Activated CD8-positive, alpha-beta T cell treated with anti-CD3 and anti-CD28 coated beads for 36 hours (primary cell): ENCODE results near the gene YWHAE. TPM values are rescaled to one million over a fixed set of nuclear protein-coding genes. Genes with fewer than 3 reads are reported as not detected.

Experiments used
- ATAC-seq: fragments of 200-7000 bp; cut with Tn5 transposase; one replicate; pipeline ENCODE4 v1.10.0; 2021; ENCODE audit warnings: mild to moderate bottlenecking, moderate library complexity
- CTCF ChIA-PET: fragments of 350-600 bp; sonication (Branson Sonifier 250); formaldehyde crosslinking; loops from one replicate; lab custom pipeline; 2021; ENCODE audit warnings: antibody characterized with exemption; lab: Charles Lee
- POLR2A ChIA-PET: fragments of 350-600 bp; sonication (Branson Sonifier 250); formaldehyde crosslinking; loops from one replicate; lab custom pipeline; 2021; ENCODE audit warnings: antibody characterized with exemption; lab: Charles Lee
- DNase-seq: peaks from one replicate; pipeline ENCODE4 v3.0.0-alpha.2; 2020
- H3K27ac Mint-ChIP-seq: one replicate; pipeline ENCODE4 v1.8.0; 2021; ENCODE audit warnings: mild to moderate bottlenecking, mixed read lengths
- H3K27me3 Mint-ChIP-seq: one replicate; pipeline ENCODE4 v1.8.0; 2021; ENCODE audit warnings: mixed read lengths
- H3K36me3 Mint-ChIP-seq: one replicate; pipeline ENCODE4 v1.8.0; 2021; ENCODE audit warnings: low read depth, mixed read lengths
- H3K4me1 Mint-ChIP-seq: one replicate; pipeline ENCODE4 v1.8.0; 2021; ENCODE audit warnings: low read depth, mixed read lengths
- H3K4me3 Mint-ChIP-seq: one replicate; pipeline ENCODE4 v1.8.0; 2021; ENCODE audit warnings: mild to moderate bottlenecking, moderate library complexity, mixed read lengths
- H3K9me3 Mint-ChIP-seq: one replicate; pipeline ENCODE4 v1.8.0; 2021; ENCODE audit warnings: mixed read lengths
- CTCF ChIP-seq: fragments of 200-600 bp; IDR thresholded peaks from one replicate; pipeline ENCODE4 v1.8.0; 2022; ENCODE audit warnings: antibody characterized with exemption, mild to moderate bottlenecking
- intact Hi-C: fragments of 100-400 bp; cut with micrococcal nuclease; formaldehyde crosslinking; loops from one replicate; pipeline ENCODE4 v1.10.0; 2022
- total RNA-seq, 2 experiments: library from RNA; stranded (reverse); gene quantifications; one replicate each; pipeline ENCODE4 v1.2.3, GENCODE V29; 2021

The YWHAE gene
- total RNA-seq, 2 experiments from 2014 or later = 425 to 440 TPM

- no peak for TF ChIP-seq CTCF
- H3K4me3 Mint-ChIP-seq = no peak overlapping the region
- intact Hi-C loops = loop anchor here (5.0 kb wide), 1 partner anchor 151 kb away; the partner anchor contains the start of gene INPP5K
- CTCF ChIA-PET = interaction anchor here (1.2 to 2.9 kb wide), 24 partner anchors 12 to 266 kb away, joined by 3 to 70 read pairs (median 10); partner anchors contain the start of genes INPP5K and YWHAE
- peaks cover 27% of the 10 kb centered on the region for H3K36me3 Mint-ChIP-seq
- POLR2A ChIA-PET = interaction anchor here (1.1 to 3.2 kb wide), 8 partner anchors 8 to 89 kb away, joined by 3 to 17 read pairs (median 6); partner anchors contain the start of gene YWHAE
- ATAC-seq (no peak), DNase-seq (no peak)
- peaks cover 61% of the 10 kb centered on the region for H3K4me1 Mint-ChIP-seq
- H3K27ac Mint-ChIP-seq = no peak overlapping the region
- no peaks in the 10 kb centered on the region for H3K9me3 Mint-ChIP-seq
- no peaks in the 10 kb centered on the region for H3K27me3 Mint-ChIP-seq
These were observed 33.8 kb downstream of the YWHAE start for GRCh38 chr17:1366234-1366633.

GRCh38 chr17:1365445-1366039 is 34.5 kb downstream of the YWHAE start:
- peaks cover 62% of the 10 kb centered on the region for H3K4me1 Mint-ChIP-seq
- intact Hi-C loops = loop anchor here (5.0 kb wide), 1 partner anchor 152 kb away; the partner anchor contains the start of gene INPP5K
- peak; percentile 91 for TF ChIP-seq CTCF
- DNase-seq (peak; percentile 72), ATAC-seq (peak; percentile 61)
- POLR2A ChIA-PET = interaction anchor here (0.8 to 3.2 kb wide), 10 partner anchors 9 to 95 kb away, joined by 3 to 17 read pairs (median 5); partner anchors contain the start of gene YWHAE
- peak overlapping the region; percentile 46 for H3K27ac Mint-ChIP-seq
- H3K4me3 Mint-ChIP-seq = no peak overlapping the region
- peaks cover 26% of the 10 kb centered on the region for H3K36me3 Mint-ChIP-seq
- CTCF ChIA-PET = interaction anchor here (0.6 to 2.9 kb wide), 56 partner anchors 9 to 304 kb away, joined by 3 to 70 read pairs (median 5); partner anchors contain the start of genes INPP5K, MYO1C, SLC43A2 and YWHAE
- no peaks in the 10 kb centered on the region for H3K9me3 Mint-ChIP-seq
- H3K27me3 Mint-ChIP-seq = no peaks in the 10 kb centered on the region

GRCh38 chr17:1362964-1363363 is 37.1 kb downstream of the YWHAE start:
- intact Hi-C loops = no loop called here
- TF ChIP-seq CTCF = no peak
- H3K4me3 Mint-ChIP-seq = peak overlapping the region; percentile 22
- no peaks in the 10 kb centered on the region for H3K27me3 Mint-ChIP-seq
- H3K4me1 Mint-ChIP-seq = peaks cover 64% of the 10 kb centered on the region
- peak; percentile 14 for ATAC-seq
- POLR2A ChIA-PET = interaction anchor here (1.0 to 2.5 kb wide), 12 partner anchors 11 to 153 kb away, joined by 3 to 13 read pairs (median 7); partner anchors contain the start of genes INPP5K and YWHAE
- H3K9me3 Mint-ChIP-seq = no peaks in the 10 kb centered on the region
- H3K36me3 Mint-ChIP-seq = peaks cover 34% of the 10 kb centered on the region
- H3K27ac Mint-ChIP-seq = peak overlapping the region; percentile 82
- no peak for DNase-seq
- CTCF ChIA-PET = interaction anchor here (0.6 to 2.6 kb wide), 14 partner anchors 9 to 358 kb away, joined by 3 to 15 read pairs (median 4); partner anchors contain the start of genes INPP5K and YWHAE

- CTCF ChIA-PET = interaction anchor here (0.6 to 2.6 kb wide), 20 partner anchors 10 to 359 kb away, joined by 3 to 15 read pairs (median 4); partner anchors contain the start of genes INPP5K and YWHAE
These were observed 37.8 kb downstream of the YWHAE start for GRCh38 chr17:1362065-1362848.

More at GRCh38 chr17:1362065-1362848, 37.8 kb downstream of the YWHAE start:
- POLR2A ChIA-PET = interaction anchor here (0.7 to 2.5 kb wide), 18 partner anchors 10 to 154 kb away, joined by 3 to 13 read pairs (median 4); partner anchors contain the start of genes INPP5K and YWHAE
- Mint-ChIP-seq H3K4me1 (peaks cover 59% of the 10 kb centered on the region), H3K9me3 (no peaks in the 10 kb centered on the region), H3K4me3 (peak overlapping the region; percentile 22), H3K27me3 (no peaks in the 10 kb centered on the region), H3K27ac (peak overlapping the region; percentile 82), H3K36me3 (peaks cover 37% of the 10 kb centered on the region)
- intact Hi-C loops = no loop called here
- peak; percentile 79 for DNase-seq
- TF ChIP-seq CTCF = no peak
- ATAC-seq = peak; percentile 78
